ENCODE measurements around the gene MAML2. TPM values are rescaled to one million over a fixed set of nuclear protein-coding genes. Genes with fewer than 3 reads are reported as not detected.

MAML2 gene
- total and polyA plus RNA-seq, 2 of the 13 experiments (the other 11 are each of a cell fraction or from before 2014, with no cell fraction given), result 2.3 to 25.9 TPM

GRCh38 chr11:96284917-96285316 is 58.1 kb downstream of the MAML2 start:
- DNase-seq (ENCODE audit: low spot score) (no peak), ATAC-seq (no peak), FAIRE-seq (no peak)
- ChIA-PET CTCF (ENCODE audit: low intra/inter-chr PET ratio, low total read pairs) (no interaction called here), POLR2A (no interaction called here)
- TF ChIP-seq ZNF629 (CRISPR knock-in tag; conservative IDR thresholded peaks at IDR 0.05) (peak; percentile 75), ZNF333 (CRISPR knock-in tag; IDR thresholded peaks at IDR 0.05; ENCODE audit: borderline replicate concordance) (no peak)
- H3K9ac ChIP-seq (ENCODE audit: insufficient read depth, low read depth, low read length), result no peak overlapping the region
- H3K4me3 ChIP-seq (replicated peaks in 1 of 3; ENCODE audit: insufficient read depth in 1 of 3, low read depth in 2 of 3, low read length in 3 of 3), result no peak overlapping the region
- intact Hi-C loops (cut with micrococcal nuclease; ENCODE audit: unreplicated experiment), result no loop called here
- no peak overlapping the region for H2AFZ ChIP-seq (ENCODE audit: low read length)
- in situ Hi-C loops (cut with HindIII; ENCODE audit: extremely low pct_ligation_motif_present, low pct_unique_long_range_greater_than_20kb), result no loop called here
- no TSS peak for BruUV-seq (replicated peaks)
- peaks cover 22% of the 10 kb centered on the region for H4K20me1 ChIP-seq (ENCODE audit: insufficient read depth, low read length)
- H3K27me3 ChIP-seq (ENCODE audit: control insufficient read depth in 1 of 2, insufficient read depth in 2 of 2, low read length in 2 of 2), result no peaks in the 10 kb centered on the region
- 86% methylated on average over 3 of the region's 3 CpGs for WGBS (ENCODE audit: low lambda C conversion rate)
- no peak overlapping the region for H3K4me2 ChIP-seq (ENCODE audit: low read depth, low read length)
- H3K9me3 ChIP-seq (ENCODE audit: low read length), result no peaks in the 10 kb centered on the region
- no peak overlapping the region for H3K27ac ChIP-seq (ENCODE audit: extremely low read length, insufficient read depth, low read length)
- H3K36me3 ChIP-seq (replicated peaks in 1 of 2; ENCODE audit: control insufficient read depth in 1 of 2, insufficient read depth in 2 of 2, low read length in 2 of 2), result peaks cover 0 to 1% of the 10 kb centered on the region in 2 experiments; a peak in 1 of 5 replicates
- H3K79me2 ChIP-seq (ENCODE audit: insufficient read depth, low read length), result peaks cover 21% of the 10 kb centered on the region
- H3K4me1 ChIP-seq (ENCODE audit: insufficient read depth, low read length), result no peaks in the 10 kb centered on the region

DNA sequence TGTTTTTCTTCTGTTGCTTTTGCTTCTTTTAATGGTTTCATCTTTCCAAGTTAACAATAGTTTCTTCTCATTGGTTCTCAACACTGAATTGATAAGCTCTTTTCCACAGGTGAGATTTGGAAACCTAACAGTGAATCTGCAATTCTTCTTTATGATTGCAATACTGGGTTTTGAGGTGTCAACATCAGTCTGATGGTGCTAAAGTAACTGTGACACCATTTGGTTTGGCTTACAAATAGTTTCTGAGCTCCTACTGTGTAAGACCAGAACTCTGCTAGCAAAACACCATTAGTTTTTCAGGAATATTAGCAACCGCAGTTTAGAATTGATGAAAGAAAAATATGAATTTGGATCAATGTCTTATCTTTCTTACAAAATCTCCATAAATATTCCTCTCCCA is 58.6 kb downstream of the MAML2 start:
- Histone ChIP-seq H4K20me1 (ENCODE audit: insufficient read depth, low read length) (peaks cover 22% of the 10 kb centered on the region), H2AFZ (ENCODE audit: low read length) (no peak overlapping the region), H3K79me2 (ENCODE audit: insufficient read depth, low read length) (peaks cover 18% of the 10 kb centered on the region), H3K9me3 (ENCODE audit: low read length) (no peaks in the 10 kb centered on the region), H3K4me1 (ENCODE audit: insufficient read depth, low read length) (no peaks in the 10 kb centered on the region), H3K36me3 (replicated peaks in 1 of 2; ENCODE audit: control insufficient read depth in 1 of 2, insufficient read depth in 2 of 2, low read length in 2 of 2) (peaks cover 0 to 1% of the 10 kb centered on the region in 2 experiments; a peak in 1 of 5 replicates), H3K27ac (ENCODE audit: extremely low read length, insufficient read depth, low read length) (no peak overlapping the region), H3K27me3 (ENCODE audit: control insufficient read depth in 1 of 2, insufficient read depth in 2 of 2, low read length in 2 of 2) (no peaks in the 10 kb centered on the region), H3K4me3 (replicated peaks in 1 of 3; ENCODE audit: insufficient read depth in 1 of 3, low read depth in 2 of 3, low read length in 3 of 3) (no peak overlapping the region), H3K4me2 (ENCODE audit: low read depth, low read length) (no peak overlapping the region), H3K9ac (ENCODE audit: insufficient read depth, low read depth, low read length) (no peak overlapping the region)
- no peak for TF ChIP-seq ZNF343 (CRISPR knock-in tag; IDR thresholded peaks at IDR 0.05)
- TF ChIP-seq, protein P1, sequence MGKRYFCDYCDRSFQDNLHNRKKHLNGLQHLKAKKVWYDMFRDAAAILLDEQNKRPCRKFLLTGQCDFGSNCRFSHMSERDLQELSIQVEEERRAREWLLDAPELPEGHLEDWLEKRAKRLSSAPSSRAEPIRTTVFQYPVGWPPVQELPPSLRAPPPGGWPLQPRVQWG (CRISPR knock-in tag; IDR thresholded peaks at IDR 0.05; ENCODE audit: borderline replicate concordance, low read depth), result no peak
- no peak for TF ChIP-seq SSRP1 (CRISPR knock-in tag; IDR thresholded peaks at IDR 0.05)
- TF ChIP-seq ZNF883 (CRISPR knock-in tag; IDR thresholded peaks at IDR 0.05; ENCODE audit: not compliant biosample characterization), result no peak
- no peak for TF ChIP-seq TCF7 (IDR thresholded peaks at IDR 0.05; ENCODE audit: low read depth)
- no peak for TF ChIP-seq MAF1 (CRISPR knock-in tag; IDR thresholded peaks at IDR 0.05; ENCODE audit: borderline replicate concordance)
- no peak for TF ChIP-seq ZNF790 (CRISPR knock-in tag; IDR thresholded peaks at IDR 0.05; ENCODE audit: borderline replicate concordance)
- no peak for TF ChIP-seq ZNF780A (CRISPR knock-in tag; IDR thresholded peaks at IDR 0.05)
- TF ChIP-seq, protein P2, sequence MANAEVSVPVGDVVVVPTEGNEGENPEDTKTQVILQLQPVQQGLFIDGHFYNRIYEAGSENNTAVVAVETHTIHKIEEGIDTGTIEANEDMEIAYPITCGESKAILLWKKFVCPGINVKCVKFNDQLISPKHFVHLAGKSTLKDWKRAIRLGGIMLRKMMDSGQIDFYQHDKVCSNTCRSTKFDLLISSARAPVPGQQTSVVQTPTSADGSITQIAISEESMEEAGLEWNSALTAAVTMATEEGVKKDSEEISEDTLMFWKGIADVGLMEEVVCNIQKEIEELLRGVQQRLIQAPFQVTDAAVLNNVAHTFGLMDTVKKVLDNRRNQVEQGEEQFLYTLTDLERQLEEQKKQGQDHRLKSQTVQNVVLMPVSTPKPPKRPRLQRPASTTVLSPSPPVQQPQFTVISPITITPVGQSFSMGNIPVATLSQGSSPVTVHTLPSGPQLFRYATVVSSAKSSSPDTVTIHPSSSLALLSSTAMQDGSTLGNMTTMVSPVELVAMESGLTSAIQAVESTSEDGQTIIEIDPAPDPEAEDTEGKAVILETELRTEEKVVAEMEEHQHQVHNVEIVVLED (CRISPR knock-in tag; IDR thresholded peaks at IDR 0.05; ENCODE audit: borderline replicate concordance), result no peak
- no peak for TF ChIP-seq ZNF580 (CRISPR knock-in tag; IDR thresholded peaks at IDR 0.05; ENCODE audit: borderline replicate concordance, low read depth)
- ChIA-PET POLR2A (no interaction called here), CTCF (ENCODE audit: low intra/inter-chr PET ratio, low total read pairs) (no interaction called here)
- in situ Hi-C loops (cut with HindIII; ENCODE audit: extremely low pct_ligation_motif_present, low pct_unique_long_range_greater_than_20kb), result no loop called here
- BruUV-seq (replicated peaks), result no TSS peak
- FAIRE-seq, result no peak
- DNase-seq (ENCODE audit: low spot score), result no peak
- WGBS (ENCODE audit: low lambda C conversion rate), result 92% methylated on average over 1 of the region's 1 CpG
- ATAC-seq, result no peak
- intact Hi-C loops (cut with micrococcal nuclease; ENCODE audit: unreplicated experiment), result no loop called here
